ENCODE measurements around the gene FAM131B.
"Not testable (repeated sequence)": the region's sequence is repeated elsewhere in the genome, so short reads cannot be mapped to it uniquely, and the experiment has no call there.

Gene FAM131B

DNA sequence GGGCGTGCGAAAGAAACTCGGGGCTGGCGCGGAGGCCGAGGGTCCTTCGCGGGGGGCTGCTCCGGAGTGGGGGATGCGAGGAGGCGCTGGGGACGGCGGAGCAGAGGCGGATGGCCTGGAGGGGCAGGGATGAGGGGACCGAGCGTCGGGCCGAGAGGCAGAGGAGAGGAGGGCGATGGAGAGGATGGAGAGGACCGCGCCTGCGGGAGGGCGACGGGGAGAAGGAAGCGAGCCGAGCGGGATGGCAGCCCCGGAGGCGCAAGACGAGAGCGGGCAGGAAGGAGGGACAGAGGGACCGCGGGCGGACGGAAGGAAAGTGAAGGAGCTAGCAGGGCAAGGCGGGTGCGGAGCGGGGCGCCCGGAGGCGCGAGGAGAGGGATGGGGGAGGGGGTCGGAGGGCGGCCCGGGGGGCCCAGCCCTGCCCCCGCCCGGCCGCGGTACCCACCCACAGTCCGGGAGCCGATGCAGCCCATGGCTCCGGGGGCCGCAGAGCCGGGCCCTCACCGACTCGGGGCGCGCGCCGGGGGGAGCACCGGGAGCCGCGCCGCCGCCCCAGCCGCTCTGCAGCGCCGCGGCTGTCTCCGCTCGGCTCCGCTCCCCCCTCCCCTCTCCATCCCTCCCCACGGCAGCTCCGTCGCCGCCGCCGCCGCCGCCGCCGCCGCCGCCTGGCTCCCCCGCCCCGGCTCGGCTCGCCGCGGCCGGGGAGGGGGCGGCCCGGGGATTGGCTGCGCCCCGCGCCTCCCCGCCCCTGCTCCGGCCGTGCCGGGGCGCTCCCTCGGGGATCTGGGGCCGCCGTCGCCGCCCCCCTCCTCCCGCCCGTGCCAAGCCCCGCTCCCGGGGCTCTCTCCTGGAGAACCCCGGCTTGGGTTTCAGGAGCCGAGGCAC lies at the start of gene FAM131B:
TSS of gene FAM131B (minus strand) at position 583 of the 885 bp plus-strand sequence. CDS start at position 473, 110 bp downstream.
- peak in 1 of 2 experiments; percentile 39 for DNase-seq

DNA sequence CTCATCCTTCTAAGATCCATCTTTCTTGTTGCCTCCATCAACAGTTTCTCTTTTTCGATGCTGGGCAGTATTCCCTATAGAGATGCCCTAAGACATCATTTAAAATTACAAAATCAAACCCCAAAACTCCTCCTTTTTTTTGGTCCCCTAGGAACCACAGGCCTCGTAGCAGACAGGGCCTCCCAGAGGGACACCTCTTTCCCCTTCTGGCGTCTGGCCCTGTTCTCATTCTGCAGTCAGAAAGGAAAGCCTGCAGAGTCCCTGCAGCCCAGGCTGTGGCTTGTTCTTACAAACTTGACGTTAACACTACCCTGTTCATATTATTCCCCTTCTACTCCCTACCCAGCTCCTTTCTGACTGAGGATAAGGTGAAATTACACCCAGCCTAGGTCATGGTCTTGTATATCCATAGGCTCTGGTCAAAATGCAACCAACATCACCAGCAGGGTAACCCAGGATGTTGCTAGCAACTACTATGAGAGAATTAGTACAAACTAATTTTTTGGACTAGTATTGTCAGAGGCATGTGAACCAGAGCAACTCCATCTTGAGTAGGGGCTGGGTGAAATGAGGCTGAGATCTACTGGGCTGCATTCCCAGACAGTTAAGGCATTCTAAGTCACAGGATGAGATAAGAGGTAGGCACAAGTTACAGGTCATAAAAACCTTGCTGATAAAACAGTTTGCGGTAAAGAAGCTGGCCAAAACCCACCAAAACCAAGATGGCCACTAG lies 49.6 kb upstream of the FAM131B start:
- DNase-seq, result no peak

DNA sequence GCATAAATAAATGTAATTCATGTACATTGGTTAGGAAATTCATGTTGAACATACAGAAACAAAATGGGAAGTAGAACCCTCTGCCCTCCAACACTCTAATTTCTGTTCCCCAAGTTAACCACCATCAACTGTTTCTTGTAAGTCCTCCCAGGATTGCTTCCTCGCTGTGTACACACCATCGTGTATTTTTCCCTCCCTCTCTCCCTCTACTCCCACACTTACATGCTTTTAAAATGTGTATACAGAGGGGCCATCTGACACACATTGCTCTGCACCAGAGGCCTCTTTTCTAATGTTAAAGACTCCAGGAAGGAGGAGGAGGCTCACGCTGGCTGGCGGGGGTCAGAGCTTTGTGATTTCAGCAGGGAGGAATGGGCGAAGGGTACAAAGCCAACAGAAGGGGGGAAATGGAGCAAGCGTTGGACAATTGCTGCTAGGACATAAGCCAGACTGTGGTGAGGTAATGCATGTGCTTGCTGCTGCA lies 48.0 kb upstream of the FAM131B start:
- no peak for DNase-seq

DNA sequence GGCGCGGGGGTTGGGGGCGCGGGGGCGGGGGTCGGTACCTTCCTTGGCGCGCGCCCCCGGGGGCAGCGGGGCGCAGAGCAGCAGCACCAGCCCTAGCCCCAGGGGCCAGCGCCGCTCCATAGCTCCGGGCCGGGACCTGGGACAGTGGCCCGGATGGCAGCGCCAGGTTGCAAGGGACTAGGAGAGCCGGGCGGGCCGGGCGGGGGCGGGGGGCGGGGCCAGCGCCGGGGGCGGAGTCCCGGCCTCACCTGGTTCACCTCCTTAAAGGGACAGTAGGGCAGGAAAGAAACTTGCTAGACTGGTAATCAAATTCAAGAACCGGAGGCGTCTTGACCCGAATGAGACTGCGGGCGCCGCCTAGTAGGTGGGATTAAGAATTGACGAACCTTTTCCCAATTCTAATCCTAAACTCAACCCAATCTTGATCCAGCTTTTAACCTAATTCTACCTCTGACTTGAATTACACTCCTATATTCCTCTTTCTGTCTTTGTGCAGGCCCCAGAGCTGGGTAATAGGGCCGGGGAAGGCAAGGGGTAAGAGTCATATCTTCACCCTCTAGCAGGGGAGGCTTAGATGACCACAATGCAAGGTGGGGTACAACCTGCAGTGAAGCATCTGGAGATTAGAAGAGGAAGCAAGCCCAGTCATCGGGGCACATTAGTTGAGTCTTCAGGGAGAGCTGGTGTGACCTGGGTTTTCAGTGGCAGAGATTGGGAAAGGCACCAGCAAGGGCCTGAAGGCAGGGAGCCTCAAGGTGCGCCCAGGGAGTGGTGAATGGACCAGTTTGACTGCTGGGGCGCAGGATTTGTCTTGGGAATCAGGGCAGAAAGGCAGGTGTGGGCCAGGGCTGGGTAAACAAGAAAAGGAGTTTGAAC lies 46.4 kb upstream of the FAM131B start, which contains the start of gene EPHA1:
TSS of gene EPHA1 (minus strand) at position 171 of the 876 bp plus-strand sequence. CDS start at position 120, 51 bp downstream.
- DNase-seq, result peak in 1 of 2 experiments; percentile 24

DNA sequence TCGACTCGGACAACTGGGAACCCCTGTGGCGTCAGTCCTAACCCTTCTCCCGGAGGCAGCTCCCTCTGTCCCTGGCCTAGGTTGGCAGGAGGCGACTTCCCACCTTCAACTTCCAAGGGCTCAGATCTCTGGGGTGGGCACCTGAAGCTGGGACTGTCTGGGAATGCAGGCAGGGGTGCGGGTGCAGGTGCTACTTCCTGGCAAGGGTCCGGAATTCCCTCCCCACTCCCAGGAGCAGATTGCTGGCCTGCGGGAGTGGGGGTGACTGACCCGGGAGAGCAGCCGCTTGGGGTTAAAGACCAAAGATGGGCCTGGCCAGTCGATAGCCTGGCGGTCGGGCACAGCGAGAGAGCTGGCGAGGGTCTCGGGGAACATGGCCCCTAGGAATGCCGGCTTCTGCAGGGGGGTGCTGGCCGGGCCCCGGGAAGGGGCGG lies 45.8 kb upstream of the FAM131B start:
- no peak for DNase-seq

DNA sequence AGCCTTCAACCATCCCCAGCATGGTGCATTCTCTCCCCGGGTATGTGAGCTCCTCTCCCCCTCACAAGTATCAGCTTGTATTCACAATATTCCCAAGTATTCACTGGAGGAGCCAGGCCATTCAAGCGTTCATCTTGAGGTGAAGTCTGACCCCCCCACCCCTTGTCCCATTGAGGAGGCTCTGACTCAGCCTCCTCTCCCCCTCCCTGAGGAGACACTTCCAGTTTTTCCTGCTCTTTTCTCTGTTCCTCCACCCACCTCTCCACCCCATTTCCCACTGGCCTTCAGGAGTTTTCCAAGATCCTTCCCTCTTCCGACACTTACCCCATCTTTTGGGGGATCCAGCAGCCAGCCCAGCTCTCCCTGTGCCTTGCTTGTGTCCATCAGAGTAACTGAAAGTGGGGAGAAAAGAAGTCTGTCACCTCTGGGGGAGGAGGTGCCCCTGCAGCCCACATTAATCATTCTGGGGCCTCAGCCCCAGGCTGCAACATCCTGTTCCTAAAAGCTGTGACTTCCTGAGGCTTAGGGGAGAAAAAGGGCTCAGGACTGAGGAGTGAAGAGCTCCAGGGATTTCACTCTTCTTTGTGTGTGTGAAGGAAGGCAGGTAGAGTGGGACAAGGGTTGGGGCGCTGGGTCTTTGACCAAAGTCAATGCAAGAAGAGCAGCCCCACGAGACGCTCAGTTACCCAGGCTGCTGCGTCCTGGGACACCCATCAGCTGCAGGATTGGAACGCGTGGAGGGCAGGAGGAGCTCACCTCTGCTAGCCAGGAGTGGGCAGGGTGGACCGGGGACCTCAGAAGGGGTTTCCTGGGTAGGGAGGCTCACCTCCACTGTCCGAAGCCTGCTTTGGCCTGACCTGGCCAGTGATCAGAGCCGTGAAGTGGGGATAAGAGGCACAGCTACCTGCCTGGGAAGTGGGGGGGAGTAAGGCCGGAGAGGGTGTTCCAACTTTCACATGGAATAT lies 45.1 kb upstream of the FAM131B start:
- no peak for DNase-seq

DNA sequence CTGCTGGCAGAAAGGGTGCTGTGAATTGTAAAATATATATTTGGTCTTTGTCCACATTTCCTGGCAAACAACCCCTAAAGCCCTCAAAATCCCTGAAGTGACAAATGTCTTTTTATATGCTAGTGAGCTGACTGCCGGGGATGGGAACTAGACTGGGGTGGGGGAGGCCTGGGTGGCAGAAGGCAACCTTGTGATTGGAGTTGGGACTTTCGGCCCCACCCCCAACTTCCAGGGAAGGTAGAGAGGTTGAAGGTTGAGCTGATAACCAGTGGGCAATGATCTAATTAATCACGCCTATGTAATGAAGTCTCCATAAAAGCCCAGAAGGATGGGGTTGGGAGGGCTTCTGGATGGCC lies 43.5 kb upstream of the FAM131B start:
- no peak for DNase-seq

DNA sequence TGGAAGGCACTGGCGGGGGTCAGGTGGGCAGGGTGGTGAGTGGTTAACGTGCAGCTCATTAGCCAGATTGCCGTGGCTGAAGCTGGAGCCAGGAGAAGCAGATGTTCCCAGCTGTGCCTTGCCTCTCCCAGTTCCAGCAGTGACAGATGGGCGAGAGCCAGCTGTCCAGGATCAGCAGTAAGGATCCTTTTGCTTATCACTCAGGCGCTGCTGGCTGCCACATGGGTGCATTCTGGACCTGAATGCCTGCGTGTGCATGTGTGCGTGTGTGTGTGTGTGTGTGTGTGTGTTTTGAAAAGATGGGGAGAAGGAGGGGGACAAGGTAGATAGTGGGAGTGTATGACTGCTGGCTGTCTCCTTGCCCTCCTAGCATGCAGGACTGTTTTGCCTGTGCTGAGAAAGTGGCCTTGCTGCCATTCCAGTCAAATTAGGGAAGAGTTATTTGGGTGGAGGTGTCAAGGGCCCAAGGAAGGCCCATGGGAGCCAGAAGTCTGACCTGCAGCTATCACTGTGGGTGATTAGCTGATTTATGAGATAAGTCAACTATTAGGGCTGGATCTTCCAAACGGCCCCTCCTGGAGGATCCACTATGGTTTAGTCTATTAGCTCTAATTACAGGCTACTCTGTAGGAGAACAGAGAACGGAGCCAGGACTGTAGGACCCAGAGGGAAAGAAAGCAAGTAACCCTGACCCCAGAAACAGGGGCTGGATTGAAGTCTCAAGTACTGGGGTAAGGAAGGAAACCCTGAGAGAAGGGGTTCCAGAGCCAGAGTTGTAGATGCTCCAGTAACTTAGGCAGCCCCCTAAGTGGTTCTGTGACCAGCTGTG lies 42.9 kb upstream of the FAM131B start:
- DNase-seq, result peak; percentile 32 to 83

DNA sequence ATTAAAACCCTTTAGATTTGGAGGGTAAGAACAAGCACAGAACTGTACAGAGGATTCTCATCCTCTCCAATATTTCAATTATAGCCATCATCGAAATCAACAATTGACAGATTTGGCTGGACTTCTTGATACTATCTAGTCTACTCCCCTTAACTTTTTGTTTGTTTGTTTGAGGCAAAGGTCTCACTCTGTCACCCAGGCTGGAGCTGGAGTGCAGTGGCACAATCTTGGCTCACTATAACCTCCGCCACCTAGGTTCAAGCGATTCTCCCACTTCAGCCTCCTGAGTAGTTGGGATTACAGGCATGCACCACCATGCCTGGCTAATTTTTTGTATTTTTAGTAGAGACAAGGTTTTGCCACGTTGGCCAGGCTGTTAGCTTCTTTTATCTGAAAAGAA lies 39.7 kb upstream of the FAM131B start:
- DNase-seq, result not testable (repeated sequence)

DNA sequence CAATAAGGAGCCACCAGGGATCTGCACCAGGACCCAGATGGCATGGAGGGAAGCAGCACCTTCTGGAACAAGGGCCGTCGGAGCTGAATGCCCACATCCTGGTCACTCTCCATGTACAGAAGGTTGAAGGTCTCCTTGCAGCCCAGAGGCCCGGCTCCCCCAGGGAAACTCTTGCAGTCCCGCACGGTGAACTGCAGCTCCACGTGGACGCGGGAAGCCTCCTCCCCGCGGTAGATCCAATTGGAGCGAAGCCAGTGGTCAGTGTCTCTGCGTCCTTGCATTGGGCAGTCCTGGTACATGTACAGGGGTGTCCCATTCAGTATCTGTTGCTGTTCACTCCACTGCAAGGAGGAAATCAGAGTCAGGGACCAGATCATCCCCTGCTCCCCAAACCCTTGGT lies 38.8 kb upstream of the FAM131B start:
- no peak for DNase-seq

DNA sequence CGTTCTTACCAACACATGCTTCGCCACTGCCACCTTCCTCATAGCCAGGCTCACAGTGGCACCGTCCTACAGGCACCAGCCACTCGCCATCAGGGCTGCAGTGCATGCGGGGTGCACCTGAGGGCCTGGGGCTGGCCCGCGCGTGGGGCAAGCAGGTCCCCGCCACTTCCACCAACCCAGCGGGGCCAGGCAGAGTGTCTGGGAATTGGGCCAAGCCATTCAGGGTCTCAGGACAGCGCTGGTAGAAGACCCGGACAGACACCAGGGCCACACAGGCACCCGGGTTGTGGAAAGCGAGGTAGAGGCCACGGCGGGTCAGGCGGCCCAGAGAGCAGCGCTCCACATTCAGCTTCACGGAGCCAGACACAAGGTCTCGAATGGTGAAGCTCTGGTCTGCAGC lies 37.1 kb upstream of the FAM131B start:
- no peak for DNase-seq

DNA sequence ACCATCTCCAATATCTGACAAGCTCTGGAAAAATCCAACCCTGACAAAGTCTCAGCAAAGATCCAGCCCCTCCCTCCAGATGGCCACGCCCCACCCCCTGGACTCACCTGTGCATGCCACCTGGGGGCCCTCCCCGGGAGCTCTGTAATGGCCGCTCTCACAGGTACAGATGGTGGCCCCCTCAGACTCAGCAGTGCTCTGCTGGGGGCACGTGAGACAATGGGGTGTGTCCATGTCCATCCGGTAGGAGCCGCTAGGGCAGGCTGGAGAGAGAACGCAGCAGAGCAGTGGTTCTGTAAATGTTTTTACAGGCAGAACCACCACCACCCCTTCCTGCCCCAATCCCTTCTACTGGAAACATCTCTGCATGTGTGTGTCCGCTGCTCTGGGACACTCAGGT lies 36.6 kb upstream of the FAM131B start:
- DNase-seq, result no peak

DNA sequence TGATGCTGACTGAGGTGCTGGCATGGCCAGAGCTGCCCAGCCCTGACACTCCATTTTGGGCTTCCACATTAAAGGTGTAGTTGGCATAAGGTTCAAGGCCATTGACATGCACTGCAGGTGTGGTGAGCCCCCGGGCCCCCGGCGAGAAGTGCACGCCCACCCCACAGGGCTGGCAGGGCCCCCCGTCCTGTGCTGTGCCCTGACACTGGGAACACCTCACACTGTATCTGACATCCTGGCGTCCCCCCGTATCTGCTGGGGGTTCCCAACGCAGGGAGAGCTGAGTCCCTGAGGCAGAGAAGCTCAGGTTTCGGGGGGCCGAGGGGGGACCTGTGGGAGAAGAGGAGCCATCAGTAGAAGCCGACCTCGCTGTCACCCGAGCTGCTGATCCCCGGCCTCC lies 36.1 kb upstream of the FAM131B start:
- no peak for DNase-seq

DNA sequence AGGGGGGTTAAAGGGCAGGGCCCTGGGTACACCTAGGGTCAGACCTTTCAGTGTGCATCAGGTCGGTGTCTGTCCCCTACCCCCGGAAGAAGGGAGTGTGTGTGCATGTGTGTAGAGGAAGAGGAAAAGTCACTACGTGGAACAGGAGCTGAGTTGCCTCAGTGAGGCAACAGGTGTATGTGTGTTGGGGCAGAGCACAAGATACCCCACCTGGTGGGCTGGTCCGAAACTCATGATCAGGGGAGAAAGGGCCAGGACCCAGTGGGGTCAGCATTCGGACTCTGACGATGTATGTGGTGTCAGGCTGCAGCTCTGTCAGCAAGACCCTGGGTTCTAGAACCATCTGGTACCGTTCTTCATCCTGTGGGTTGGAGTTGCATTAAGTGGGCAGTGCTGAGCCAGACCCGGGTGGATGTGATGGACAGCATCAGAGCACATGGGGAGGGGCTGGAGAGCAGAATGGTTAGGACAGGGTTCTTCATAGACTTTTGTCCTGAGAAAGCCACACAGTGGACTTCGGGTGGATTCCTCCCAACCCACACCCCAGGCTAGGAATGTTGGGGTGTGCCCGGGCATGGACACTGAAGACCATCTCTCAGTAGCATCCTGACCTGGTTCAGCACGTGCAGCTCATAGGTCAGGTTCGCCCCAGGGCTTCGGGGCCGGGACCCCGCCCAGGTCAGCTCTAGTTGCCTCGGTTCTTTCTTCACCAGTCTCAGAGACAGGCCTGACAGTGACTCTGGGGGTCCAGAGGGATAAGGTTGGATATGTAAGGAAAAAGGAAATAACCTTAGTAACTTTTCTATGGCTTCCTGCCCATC lies 35.4 kb upstream of the FAM131B start:
- DNase-seq, result no peak

DNA sequence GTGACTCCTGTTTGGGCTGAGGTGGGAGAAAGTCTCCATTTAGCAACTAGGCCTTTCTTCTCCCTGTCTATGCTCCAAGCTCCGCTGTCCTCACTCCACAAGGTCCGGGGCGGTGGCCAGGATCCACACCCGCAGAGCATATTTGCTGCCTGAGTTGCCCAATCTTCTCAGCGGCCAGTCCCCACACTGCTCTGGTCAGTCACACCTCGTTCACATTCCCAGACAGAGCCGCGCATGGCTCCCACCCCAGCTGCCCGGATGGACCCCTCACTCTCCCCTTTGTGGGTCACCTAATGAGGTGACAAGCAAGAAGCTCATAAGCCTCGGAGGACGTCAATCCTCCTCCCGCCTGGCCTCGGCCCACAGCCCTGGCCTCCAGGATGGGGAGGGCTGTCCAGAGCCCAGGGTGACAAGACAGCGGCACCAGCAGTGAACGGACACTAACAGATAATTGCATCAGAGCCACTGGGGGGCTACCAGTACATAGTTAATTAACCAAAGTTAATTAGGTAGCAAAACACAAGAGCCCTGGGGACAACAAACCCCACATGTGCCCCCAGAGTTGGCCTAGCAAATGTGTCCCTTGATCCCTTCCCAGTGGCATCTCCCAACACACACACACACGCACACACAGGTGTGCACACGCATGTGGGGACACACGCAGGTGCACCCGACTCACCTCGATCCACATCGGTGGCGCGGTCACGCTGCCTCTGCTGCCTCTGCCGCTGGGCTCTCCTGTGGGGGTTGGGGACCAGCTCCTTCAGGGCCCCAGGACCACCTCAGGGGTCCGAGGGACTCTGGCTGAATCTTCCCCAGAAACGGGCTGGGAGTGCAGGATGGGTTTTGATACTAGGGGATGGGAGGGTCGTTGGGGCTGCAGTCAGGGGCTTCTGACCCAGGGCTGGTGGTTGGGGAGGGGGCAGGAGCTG lies 34.4 kb upstream of the FAM131B start:
- DNase-seq, result no peak

DNA sequence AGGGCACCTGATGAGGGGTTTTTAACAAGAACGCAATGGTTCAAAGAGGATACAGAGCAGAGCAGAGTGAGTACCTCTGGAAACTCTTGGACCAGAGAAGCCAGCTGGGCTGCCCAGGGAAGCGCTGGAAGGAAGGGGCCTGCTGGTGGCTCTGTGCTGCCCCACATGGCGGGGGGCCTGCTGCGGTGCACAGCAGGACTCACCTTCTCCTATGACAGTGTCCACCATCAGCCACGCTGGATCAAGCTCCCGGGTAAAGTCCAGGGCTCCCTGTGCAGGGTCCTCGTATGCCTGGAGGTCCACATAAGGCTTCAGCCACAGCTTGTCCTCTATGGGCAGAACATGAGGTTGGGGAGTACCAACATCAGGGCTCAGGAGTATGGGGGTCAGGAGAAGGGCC lies 33.7 kb upstream of the FAM131B start:
- no peak for DNase-seq

DNA sequence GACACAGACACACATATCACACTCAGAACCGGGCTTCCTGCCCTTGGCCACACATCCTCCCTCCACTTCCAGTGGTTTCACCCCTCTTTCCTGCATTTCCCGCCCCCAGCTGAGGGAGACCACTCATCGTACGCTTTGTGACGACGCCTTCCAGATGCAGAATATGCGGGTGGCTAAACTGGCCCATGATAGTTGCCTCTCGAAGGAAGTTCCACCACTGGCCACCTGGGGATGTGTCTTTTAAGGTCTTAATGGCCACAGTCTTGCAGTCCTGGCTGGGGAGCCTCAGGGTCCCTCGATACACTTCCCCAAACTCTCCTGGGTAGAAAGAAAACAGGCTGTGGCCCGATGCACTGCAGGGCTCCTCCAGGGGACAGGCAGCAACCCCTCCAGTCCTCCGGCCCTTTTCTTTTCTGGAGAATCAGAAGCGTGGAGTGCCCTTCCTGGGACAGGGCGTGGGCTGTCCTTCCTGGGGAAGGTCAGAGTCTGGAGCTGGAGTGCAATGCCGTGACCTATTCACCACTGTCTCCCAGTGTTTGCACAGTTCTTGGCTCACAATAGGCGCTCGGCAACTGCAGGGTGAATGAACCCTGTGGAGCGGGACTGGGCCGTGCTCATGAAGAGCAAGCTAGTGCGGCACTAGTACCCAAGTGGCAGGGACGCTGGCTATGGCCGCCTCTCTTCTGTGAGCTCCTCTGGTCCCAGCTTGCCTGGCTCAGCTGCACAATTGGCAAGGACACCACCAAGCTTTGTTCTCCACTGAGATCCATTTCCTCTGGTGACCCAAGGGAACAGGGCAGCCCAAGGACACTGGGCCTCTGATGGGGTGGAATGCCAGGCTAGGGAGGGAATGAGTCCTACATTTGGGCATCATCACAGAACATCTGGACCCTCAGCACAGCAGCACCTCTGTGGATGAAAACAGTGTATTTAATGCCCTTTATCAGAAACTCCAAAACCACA lies 33.0 kb upstream of the FAM131B start:
- DNase-seq, result no peak
